OCI-LY7 (cell line): ENCODE results near the gene ELMO1.

Experiments
- CTCF ChIP-seq: fragments of 200-600 bp; sonication (generic); conservative IDR thresholded peaks from 2 replicates; pipeline ENCODE4 v1.5.1; 2014; ENCODE audit warnings: mild to moderate bottlenecking, antibody characterized with exemption, low read length, moderate library complexity, mixed read lengths
- EZH2phosphoT487 ChIP-seq: fragments of 200-600 bp; sonication (generic); IDR thresholded peaks from 2 replicates; pipeline ENCODE4 v1.6.1; 2018; ENCODE audit warnings: low read depth, borderline replicate concordance, mild to moderate bottlenecking, mixed run types, antibody characterized with exemption, low read length, moderate library complexity, mixed read lengths

- TF ChIP-seq CTCF (no peak), EZH2phosphoT487 (no peak)
Measured at GRCh38 chr7:37027104-37027503, 421.6 kb downstream of the ELMO1 start.
